K562 (cell line): Measurements from ENCODE around the gene HDAC7. TPM values are rescaled to one million over a fixed set of nuclear protein-coding genes. Genes with fewer than 3 reads are reported as not detected.
A peak's percentile ranks its signal among the peaks of the same experiment; 100 is the strongest.

Experiments
- ARID1B ChIP-seq: fragments of 450-650 bp; IDR thresholded peaks from 2 replicates; pipeline ENCODE4 v1.6.1; 2016; ENCODE audit warnings: antibody characterized with exemption, mild to moderate bottlenecking, inconsistent platforms
- E2F8 ChIP-seq: fragments of 450-650 bp; IDR thresholded peaks from 2 replicates; pipeline ENCODE4 v1.7.1; 2018; ENCODE audit warnings: mild to moderate bottlenecking, low read depth; ENCODE audit not compliant: partially characterized antibody
- FOS ChIP-seq: IDR thresholded peaks from 3 replicates; pipeline ENCODE4 v1.6.1; 2011; ENCODE audit not compliant: insufficient read length; ENCODE audit errors: extremely low read depth
- FOSL1 ChIP-seq: fragments of 200-800 bp; sonication (Bioruptor generic); conservative IDR thresholded peaks from 2 replicates; pipeline ENCODE4 v1.6.1; 2016; ENCODE audit warnings: missing genetic modification characterization, missing compliant biosample characterization
- GATA2 ChIP-seq: sonication (generic); formaldehyde crosslinking; IDR thresholded peaks from 2 replicates; pipeline ENCODE4 v1.4.0; 2020; ENCODE audit warnings: mild to moderate bottlenecking, missing genetic modification reagents
- GATAD2A ChIP-seq: fragments of 450-650 bp; IDR thresholded peaks from 2 replicates; pipeline ENCODE4 v1.6.1; 2017
- JUND ChIP-seq, 2 experiments: IDR thresholded peaks; 2 replicates in 1 of 2; 3 replicates in 1 of 2; pipeline ENCODE4 v1.6.1; 2011; ENCODE audit warnings: borderline replicate concordance in 2 of 2, low read depth in 2 of 2, low read length in 2 of 2, improper control_type of control experiment in 1 of 2, missing biosample characterization in 1 of 2, missing genetic modification characterization in 1 of 2, missing genetic modification reagents in 1 of 2
- KDM1A ChIP-seq, 2 experiments: fragments of 450-650 bp; IDR thresholded peaks; 2 replicates each; pipeline ENCODE4 v1.6.1; 2016; ENCODE audit warnings: mild to moderate bottlenecking in 2 of 2
- TEAD1 ChIP-seq, 2 experiments: fragments of 450-650 bp in 1 of 2; sonication (generic) in 1 of 2; formaldehyde crosslinking; IDR thresholded peaks; 2 replicates each; pipeline versions ENCODE4 v1.4.0 to v1.8.0; 2020 to 2022; ENCODE audit warnings: mild to moderate bottlenecking in 2 of 2, missing genetic modification reagents in 1 of 2
- polyA plus RNA-seq, 8 experiments: library from polyadenylated mRNA; depleted of rRNA in 4 of 8; stranded (reverse) in 5 of 8; unstranded in 3 of 8; fragments of >200 nt; fragmentation: Nextera tagmentation in 2 of 8; fragmentation: Illumina TruSeq in 1 of 8; extraction: Ambion mirVana in 2 of 8; extraction: Trizol in 1 of 8; gene quantifications; 2 replicates each; pipeline versions ENCODE4 v1.2.1 to v1.2.3, GENCODE V29; 2011 to 2014; ENCODE audit warnings: inconsistent platforms in 1 of 8, missing spikeins in 1 of 8
- total RNA-seq, 7 experiments: library from RNA; depleted of rRNA in 6 of 7; stranded (reverse); fragments of >200 nt in 6 of 7; fragmentation: Illumina TruSeq in 2 of 7; extraction: Trizol in 2 of 7; gene quantifications; 2 replicates each; pipeline versions ENCODE4 v1.2.1 to v1.2.3, GENCODE V29; 2011 to 2021; ENCODE audit warnings: low replicate concordance in 1 of 7
- TF ChIP-seq, protein P1 (sequence below), 2 experiments: fragments of 450-650 bp; IDR thresholded peaks; 2 replicates each; pipeline ENCODE4 v1.6.1; 2016; ENCODE audit warnings: mild to moderate bottlenecking in 2 of 2, borderline replicate concordance in 1 of 2, low read depth in 1 of 2, moderate library complexity in 1 of 2
- TF ChIP-seq, protein P2 (sequence below): fragments of 450-650 bp; IDR thresholded peaks from 2 replicates; pipeline ENCODE4 v1.6.1; 2018; ENCODE audit not compliant: partially characterized antibody

Gene HDAC7
- total and polyA plus RNA-seq, 9 of the 15 experiments (the other 6 are each of a cell fraction or from before 2014, with no cell fraction given): 2.5 to 129 (median 31.1) TPM

DNA sequence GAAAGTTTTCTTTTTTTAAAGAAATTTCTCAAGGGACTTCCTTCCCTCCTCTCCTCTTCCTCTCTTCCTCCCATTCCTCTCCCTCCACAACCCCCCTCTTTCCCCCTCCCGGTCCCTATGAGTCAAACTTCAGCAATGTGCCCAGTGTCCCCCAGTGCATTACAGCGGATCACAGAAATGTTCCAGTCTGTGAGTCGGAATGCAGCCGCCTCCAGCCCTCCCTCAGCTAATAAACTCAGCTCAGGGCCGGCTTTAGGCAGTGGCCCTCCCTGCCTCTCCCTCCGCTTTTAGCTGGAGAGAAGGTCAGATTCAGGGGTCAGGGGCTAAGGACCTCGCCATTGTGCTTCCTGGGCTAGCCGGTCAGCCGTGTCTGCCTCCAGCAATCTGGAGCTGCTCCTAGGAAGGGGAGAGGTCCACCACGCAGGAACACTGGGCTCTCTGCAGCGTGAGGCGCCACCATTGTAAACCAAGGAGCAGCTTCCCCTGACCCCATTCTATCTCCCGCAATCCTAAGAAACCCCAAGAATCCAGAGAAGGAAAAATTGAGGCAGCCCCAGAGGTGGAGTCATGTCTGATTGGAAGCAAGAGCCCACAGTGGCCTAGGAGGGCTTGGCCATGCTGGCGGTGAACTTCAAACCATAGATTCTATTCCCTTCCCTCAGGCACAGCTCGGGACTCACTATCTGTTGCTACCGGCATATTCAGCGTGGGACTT lies 1.1 kb upstream of the HDAC7 start (continued):
- TF ChIP-seq E2F8 (no peak), ARID1B (peak; percentile 68), JUND (IDR thresholded peaks at IDR 0.05; ENCODE audit: borderline replicate concordance, low read depth, low read length) (peak; percentile 83), JUND (tag; IDR thresholded peaks at IDR 0.05; ENCODE audit: borderline replicate concordance, low read depth, low read length) (peak; percentile 42; the same call in 1 of the 3 replicates), TEAD1 (CRISPR knock-in tag; IDR thresholded peaks at IDR 0.05) (peak in 1 of 2 experiments; percentile 92; a peak in 1 of 4 replicates), GATA2 (CRISPR knock-in tag) (no peak), GATAD2A (no peak), FOSL1 (tag) (peak; percentile 92), KDM1A (IDR thresholded peaks at IDR 0.05) (peak; percentile 71 to 85; a peak in 2 of 4 replicates), FOS (peak; percentile 21)
- TF ChIP-seq, protein P1, sequence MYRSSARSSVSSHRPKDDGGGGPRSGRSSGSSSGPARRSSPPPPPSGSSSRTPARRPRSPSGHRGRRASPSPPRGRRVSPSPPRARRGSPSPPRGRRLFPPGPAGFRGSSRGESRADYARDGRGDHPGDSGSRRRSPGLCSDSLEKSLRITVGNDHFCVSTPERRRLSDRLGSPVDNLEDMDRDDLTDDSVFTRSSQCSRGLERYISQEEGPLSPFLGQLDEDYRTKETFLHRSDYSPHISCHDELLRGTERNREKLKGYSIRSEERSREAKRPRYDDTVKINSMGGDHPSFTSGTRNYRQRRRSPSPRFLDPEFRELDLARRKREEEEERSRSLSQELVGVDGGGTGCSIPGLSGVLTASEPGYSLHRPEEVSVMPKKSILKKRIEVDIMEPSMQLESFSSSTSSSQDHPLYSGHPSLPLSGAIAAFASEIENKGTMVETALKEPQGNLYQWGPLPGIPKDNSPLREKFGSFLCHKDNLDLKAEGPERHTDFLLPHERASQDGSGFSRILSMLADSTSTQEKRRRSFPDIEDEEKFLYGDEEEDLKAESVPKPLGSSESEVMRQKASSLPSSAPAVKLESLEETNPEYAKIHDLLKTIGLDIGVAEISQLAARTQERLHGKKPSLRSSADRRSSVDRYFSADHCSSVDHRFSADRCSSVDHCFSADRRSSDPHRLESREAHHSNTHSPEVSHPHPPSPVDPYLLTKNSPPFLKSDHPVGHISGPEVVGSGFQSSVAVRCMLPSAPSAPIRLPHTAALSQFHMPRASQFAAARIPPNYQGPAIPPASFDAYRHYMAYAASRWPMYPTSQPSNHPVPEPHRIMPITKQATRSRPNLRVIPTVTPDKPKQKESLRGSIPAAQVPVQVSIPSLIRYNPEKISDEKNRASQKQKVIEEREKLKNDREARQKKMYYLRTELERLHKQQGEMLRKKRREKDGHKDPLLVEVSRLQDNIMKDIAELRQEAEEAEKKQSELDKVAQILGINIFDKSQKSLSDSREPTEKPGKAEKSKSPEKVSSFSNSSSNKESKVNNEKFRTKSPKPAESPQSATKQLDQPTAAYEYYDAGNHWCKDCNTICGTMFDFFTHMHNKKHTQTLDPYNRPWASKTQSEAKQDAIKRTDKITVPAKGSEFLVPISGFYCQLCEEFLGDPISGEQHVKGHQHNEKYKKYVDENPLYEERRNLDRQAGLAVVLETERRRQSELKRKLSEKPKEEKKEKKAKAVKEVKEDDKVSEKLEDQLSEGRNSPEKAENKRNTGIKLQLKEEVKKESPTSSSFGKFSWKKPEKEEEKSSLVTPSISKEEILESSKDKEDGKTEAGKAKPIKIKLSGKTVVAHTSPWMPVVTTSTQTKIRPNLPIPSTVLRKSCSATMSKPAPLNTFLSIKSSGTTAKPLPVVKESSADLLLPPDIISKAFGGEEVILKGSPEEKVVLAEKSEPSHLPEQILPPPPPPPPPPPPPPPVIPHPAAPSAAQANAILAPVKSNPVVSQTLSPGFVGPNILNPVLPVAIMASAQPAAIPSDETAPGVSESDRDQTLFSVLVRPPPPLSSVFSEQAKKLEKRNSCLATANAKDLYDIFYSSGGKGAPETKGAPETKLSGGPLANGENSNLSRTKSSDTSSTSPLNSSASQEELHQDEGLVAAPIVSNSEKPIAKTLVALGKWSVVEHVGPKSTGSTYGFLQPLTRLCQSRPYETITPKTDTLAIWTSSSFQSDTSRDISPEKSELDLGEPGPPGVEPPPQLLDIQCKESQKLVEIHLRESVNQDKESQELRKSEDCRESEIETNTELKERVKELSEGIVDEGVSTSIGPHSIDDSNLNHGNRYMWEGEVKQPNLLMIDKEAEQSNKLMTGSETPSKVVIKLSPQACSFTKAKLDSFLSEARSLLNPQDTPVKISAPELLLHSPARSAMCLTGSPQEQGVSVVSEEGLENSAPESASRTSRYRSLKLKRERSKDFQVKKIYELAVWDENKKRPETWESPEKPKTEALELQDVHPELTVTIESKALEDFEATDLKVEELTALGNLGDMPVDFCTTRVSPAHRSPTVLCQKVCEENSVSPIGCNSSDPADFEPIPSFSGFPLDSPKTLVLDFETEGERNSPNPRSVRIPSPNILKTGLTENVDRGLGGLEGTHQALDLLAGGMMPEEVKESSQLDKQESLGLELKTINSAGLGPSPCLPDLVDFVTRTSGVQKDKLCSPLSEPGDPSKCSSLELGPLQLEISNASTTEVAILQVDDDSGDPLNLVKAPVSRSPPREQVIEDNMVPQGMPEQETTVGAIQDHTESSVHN (IDR thresholded peaks at IDR 0.05; ENCODE audit: borderline replicate concordance in 1 of 2, low read depth in 1 of 2): no peak
- TF ChIP-seq, protein P2, sequence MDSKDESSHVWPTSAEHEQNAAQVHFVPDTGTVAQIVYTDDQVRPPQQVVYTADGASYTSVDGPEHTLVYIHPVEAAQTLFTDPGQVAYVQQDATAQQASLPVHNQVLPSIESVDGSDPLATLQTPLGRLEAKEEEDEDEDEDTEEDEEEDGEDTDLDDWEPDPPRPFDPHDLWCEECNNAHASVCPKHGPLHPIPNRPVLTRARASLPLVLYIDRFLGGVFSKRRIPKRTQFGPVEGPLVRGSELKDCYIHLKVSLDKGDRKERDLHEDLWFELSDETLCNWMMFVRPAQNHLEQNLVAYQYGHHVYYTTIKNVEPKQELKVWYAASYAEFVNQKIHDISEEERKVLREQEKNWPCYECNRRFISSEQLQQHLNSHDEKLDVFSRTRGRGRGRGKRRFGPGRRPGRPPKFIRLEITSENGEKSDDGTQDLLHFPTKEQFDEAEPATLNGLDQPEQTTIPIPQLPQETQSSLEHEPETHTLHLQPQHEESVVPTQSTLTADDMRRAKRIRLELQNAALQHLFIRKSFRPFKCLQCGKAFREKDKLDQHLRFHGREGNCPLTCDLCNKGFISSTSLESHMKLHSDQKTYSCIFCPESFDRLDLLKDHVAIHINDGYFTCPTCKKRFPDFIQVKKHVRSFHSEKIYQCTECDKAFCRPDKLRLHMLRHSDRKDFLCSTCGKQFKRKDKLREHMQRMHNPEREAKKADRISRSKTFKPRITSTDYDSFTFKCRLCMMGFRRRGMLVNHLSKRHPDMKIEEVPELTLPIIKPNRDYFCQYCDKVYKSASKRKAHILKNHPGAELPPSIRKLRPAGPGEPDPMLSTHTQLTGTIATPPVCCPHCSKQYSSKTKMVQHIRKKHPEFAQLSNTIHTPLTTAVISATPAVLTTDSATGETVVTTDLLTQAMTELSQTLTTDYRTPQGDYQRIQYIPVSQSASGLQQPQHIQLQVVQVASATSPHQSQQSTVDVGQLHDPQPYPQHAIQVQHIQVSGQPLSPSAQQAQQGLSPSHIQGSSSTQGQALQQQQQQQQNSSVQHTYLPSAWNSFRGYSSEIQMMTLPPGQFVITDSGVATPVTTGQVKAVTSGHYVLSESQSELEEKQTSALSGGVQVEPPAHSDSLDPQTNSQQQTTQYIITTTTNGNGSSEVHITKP: peak; percentile 50
